GM18517 (cell line): ENCODE measurements around the gene PIP4K2C.
"Not testable (repeated sequence)": the region's sequence is repeated elsewhere in the genome, so short reads cannot be mapped to it uniquely, and the experiment has no call there.

Experiments used
- ATAC-seq: cut with Tn5 transposase; IDR thresholded peaks from one replicate; pipeline ENCODE4 v1.9.1; 2021; ENCODE audit warnings: mild to moderate bottlenecking, moderate library complexity; ENCODE audit not compliant: unreplicated experiment

Gene PIP4K2C

DNA sequence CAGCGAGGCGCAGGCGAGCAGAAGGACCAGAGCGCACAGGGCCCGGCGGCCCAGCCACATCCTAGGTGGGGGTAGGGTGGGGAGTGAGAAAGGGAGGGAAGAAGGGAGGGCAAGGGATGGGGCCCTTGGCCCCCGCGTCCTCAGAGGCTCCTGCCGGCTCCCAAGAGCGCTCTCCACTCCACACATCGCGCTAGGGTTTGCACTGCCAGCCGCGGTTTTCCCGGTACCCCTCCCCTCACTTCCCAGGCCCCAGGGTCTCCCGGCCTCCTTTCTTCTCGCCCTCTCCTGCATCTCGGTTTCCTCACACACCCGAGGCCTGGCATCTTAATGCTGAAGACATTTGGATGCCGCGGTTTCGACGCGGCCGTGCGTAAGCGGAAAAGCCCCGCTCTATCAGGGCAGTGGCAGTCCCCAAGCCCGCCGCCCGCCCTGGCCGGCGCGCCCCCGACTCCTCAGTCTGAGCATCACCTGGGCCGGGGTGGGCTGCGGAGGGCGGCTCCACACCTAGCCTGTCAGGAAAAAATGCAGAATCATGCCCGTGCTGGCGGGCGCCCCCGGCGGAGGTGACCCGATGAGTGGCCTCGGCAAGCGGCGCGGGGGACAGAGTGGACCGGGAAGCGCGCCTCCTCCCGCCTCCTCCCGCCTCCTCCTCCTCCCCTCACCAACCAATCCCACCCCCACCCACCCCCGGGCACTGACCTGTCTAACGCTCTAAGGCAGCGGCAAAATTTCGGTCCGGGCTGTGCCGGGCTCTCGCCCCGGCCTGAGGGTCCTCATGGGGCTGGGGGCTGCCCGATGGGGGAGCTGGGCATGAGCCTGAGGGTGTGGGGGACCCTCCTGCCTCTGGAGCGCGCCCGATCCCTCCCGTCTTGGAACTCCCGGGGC is 41.3 kb downstream of the PIP4K2C start:
- no peak for ATAC-seq

DNA sequence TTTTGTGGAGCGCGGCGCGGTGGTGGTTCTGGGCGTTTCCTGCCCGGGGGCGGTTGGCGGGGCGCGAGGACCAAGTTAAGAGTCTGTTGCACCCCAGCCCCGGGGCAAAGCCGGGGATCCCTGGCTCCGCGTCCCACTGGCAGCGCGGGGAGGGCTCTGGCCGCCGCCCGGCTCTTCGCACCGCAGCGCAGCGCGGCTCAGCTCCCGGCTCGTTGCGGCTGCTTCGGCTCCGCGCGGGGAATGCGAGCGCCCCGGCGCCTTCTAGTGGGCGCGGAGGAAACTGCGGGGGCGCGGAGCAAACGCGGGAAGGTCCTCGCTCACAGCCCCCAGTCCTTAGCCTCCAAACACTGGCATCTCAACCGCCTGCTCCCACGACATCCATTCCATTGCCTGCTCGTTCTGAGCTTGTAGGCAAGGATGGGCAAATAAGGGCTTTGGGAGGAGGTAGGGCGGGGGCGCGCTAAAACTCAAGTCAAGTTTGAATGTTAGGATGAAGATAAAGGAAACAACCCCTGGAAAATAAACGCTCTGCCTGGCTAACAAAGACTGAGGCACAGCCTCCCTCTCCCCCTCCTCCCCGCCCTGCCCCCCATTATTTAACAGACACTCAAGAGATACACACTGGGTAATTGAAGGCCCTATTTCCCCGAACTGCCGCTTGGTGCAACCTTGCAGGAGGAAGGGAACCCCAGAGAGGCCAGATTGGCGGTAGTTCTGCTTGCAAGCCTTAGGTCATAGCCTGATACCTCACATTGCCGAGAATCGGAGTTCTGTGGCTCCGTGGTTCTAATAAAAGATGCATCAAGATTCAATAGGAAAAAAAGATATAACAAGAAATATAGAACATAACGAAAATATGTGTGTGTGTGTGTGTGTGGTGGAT is 42.2 kb downstream of the PIP4K2C start, which contains the start of gene B4GALNT1:
Gene B4GALNT1, minus strand, starts transcription at position 244 of the 883 bp plus-strand sequence. CDS start 1,069 bp downstream, outside the sequence.
- peak; percentile 66 for ATAC-seq

DNA sequence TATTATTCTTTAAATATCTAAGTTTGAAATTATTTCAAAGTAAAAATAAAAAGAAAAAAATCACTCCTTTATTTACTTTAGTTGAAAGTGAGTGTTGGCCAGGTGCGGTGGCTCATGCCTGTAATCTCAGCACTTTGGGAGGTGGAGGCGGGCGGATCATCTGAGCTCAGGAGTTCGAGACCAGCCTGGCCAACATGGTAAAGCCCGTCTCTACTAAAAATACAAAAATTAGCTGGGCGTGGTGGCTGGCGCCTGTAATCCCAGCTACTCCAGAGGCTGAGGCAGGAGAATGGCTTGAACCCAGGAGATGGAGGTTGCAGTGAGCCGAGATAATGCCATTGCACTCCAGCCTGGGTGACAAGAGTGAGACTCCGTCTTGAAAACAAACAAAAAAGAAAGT is 45.7 kb downstream of the PIP4K2C start:
- not testable (repeated sequence) for ATAC-seq

DNA sequence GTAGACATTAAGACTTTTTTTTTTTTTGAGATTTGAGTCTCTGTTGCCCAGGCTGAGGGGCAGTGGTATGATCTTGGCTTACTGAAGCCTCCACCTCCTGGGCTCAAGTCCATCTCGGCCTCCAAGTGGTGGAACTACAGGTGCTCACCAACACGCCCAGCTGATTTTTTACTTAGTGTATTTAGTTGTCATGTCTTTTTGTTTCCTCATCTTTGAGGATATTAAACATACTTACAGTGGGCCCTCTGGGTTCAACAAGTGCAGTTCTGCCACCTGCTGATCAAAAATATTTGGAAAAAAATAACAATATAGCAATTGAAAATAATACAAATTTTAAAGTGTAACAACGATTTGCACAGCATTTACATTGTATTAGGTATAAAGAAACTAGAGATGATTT is 46.4 kb downstream of the PIP4K2C start:
- ATAC-seq = no peak

DNA sequence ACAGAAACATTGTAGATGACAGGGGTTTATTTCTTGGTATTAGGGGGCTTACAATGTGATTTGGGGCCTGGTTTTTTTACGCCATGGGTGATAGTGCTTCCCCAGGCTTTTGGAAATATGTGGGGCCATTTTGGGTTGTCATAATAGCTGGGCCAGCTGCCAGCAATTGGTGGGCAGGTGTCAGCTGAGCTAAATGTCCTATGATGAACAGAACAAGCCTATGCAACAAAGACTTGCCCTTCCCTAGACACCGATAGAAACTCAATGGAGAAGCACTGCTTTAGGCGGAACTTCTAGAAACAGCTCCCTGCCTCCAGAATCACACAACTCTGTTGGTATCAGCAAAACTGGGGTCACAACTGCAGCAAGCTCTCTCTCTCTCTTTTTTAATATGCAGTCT is 47.1 kb downstream of the PIP4K2C start:
- no peak for ATAC-seq

DNA sequence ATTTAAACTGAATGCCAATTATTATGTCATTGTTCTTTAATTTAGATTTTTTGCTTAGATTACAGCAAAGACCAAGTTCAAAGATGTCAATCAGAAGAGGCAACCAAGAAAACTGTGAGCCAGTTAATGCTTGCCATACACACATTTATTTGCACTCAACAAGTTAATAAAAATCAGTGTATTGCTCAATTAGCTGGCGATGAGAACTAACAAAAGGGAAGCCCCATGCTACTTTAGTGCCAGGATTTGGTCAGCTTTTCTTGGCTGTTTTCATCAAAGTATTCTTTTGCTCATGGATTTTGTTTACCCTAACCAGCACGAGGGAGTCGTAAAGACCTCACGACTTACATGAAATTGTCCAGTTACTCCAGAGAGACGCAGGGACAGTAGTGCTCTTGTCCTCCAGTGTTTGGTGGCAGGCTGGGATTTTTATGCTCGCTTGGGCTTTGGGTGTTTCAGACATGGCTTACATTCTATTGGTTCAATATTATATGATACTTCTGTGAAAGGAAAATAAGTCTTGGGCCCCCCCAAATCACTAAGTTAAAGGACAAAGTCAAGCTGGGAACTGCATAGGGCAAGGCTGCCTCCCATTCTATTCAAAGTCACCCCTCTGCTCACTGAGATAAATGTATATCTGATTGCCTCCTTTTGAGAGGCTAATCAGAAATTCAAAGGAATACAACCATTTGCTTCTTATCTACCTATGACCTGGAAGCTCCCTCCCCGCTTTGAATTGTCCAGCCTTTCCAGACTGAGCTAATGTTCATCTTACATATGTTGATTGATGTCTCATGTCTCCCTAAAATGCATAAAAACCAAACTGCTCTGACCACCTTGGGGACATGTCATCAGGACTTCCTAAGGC is 49.4 kb downstream of the PIP4K2C start:
- ATAC-seq = no peak

DNA sequence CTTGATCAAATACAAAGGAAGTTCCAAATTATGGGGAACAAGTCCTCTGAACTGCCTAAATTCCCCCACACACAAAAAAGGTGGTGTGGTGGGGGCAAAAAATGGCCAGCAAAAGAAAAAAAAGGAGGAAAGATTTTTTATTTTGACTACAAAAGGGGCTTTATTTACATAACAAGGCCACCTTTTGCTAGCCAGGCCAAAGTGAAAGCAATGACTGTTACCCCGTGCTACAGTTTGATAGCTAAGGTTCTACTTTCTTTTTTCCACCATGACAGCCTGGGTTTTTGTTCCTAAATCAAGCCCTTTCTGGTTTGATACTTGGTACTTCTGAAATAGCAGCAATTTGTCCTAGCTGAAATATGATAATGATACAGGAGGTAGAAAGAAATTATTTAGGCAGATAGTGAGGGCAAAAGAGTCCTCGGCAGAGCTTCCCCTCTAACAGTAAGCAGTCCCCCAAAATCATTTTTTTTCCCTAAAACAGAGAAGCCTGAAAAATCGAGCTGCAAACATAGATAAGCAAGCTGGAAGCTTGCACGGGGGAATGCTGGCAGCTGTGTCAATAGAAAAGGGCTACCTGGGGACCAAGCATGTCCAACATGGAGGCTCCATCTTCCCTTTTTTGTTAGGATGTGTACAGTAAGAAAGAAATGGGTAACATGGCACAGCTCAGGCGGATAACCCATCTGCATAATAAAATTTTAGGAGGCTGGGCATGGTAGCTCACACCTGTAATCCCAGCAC is 50.9 kb downstream of the PIP4K2C start:
- ATAC-seq = no peak

DNA sequence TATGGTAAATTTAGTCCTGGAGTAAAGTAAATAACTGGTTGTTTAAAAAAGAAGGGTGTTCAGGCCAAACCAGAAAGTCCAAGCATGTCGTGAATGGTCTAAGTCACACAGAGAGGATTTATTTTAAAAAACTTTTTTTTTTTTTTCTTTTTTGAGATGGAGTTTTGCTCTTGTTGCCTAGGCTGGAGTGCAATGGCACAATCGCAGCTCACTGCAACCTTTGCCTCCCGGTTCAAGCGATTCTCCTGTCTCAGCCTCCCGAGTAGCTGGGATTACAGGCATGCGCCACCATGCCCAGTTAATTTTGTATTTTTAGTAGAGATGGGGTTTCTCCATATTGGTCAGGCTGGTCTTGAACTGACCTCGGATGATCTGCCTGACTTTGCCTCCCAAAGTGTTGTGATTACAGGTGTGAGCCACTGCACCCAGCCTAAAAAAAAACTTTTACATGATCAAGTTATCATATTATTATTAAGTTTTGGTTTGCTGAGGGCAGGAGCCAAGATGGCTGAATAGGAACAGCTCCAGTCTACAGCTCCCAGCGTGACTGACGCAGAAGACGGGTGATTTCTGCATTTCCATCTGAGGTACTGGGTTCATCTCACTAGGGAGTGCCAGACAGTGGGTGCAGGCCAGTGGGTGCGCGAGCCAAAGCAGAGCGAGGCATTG is 55.1 kb downstream of the PIP4K2C start:
- not testable (repeated sequence) for ATAC-seq

DNA sequence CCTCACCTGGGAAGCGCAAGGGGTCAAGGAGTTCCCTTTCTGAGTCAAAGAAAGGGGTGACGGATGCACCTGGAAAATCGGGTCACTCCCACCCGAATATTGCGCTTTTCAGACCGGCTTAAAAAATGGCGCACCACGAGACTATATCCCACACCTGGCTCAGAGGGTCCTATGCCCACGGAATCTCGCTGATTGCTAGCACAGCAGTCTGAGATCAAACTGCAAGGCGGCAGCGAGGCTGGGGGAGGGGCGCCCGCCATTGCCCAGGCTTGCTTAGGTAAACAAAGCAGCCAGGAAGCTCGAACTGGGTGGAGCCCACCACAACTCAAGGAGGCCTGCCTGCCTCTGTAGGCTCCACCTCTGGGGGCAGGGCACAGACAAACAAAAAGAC is 55.7 kb downstream of the PIP4K2C start:
- ATAC-seq = not testable (repeated sequence)
